MM.1S (cell line): Measurements from ENCODE around the gene ZFHX3.

Source experiments
- CTCF ChIP-seq: fragments of 300-600 bp; sonication (generic); IDR thresholded peaks from 2 replicates; pipeline ENCODE4 v1.5.1; 2016; ENCODE audit warnings: antibody characterized with exemption, low read length, mixed read lengths
- EZH2 ChIP-seq: fragments of 300-600 bp; sonication (generic); optimal IDR thresholded peaks from 2 replicates; pipeline ENCODE3; 2017; ENCODE audit warnings: low read depth, mild to moderate bottlenecking, antibody characterized with exemption, low read length, mixed read lengths
- EZH2phosphoT487 ChIP-seq: fragments of 300-600 bp; sonication (generic); IDR thresholded peaks from 2 replicates; pipeline ENCODE4 v1.6.1; 2018; ENCODE audit warnings: antibody characterized with exemption, low read length

- TF ChIP-seq CTCF (no peak), EZH2 (no peak), EZH2phosphoT487 (no peak)
Measured at GRCh38 chr16:72923757-72924156, 124.2 kb downstream of the ZFHX3 start.
